ENCODE data around the gene UBA3. TPM values are rescaled to one million over a fixed set of nuclear protein-coding genes. Genes with fewer than 3 reads are reported as not detected.

UBA3 gene
- total RNA-seq, 2 donors from 2014 or later, result 36.1 to 69.4 TPM

- TF ChIP-seq CTCF (IDR thresholded peaks at IDR 0.05), result no peak
- Histone ChIP-seq H3K9me3 (no peaks in the 10 kb centered on the region), H3K4me1 (ENCODE audit: control insufficient read depth in 1 of 2, low read depth in 2 of 2) (no peaks in the 10 kb centered on the region), H3K4me3 (no peak overlapping the region), H3K27ac (no peak overlapping the region), H3K36me3 (peaks cover 51% of the 10 kb centered on the region), H3K27me3 (replicated peaks; ENCODE audit: insufficient read depth) (no peaks in the 10 kb centered on the region)
- DNase-seq (ENCODE audit: low spot score) (no peak), ATAC-seq (ENCODE audit: insufficient number of reproducible peaks, low FRiP score, low read depth) (no peak)
These were observed 48.0 kb downstream of the UBA3 start for GRCh38 chr3:69032142-69032541.

GRCh38 chr3:69031635-69032034 lies 48.5 kb downstream of the UBA3 start:
- Histone ChIP-seq H3K4me3 (no peak overlapping the region), H3K36me3 (peaks cover 50% of the 10 kb centered on the region), H3K27ac (no peak overlapping the region), H3K9me3 (no peaks in the 10 kb centered on the region), H3K27me3 (replicated peaks; ENCODE audit: insufficient read depth) (no peaks in the 10 kb centered on the region), H3K4me1 (ENCODE audit: control insufficient read depth in 1 of 2, low read depth in 2 of 2) (no peaks in the 10 kb centered on the region)
- TF ChIP-seq CTCF (IDR thresholded peaks at IDR 0.05), result no peak
- no peak for DNase-seq (ENCODE audit: low spot score)
- no peak for ATAC-seq (ENCODE audit: insufficient number of reproducible peaks, low FRiP score, low read depth)

GRCh38 chr3:69020857-69021256 lies 59.3 kb downstream of the UBA3 start:
- Histone ChIP-seq H3K27ac (no peak overlapping the region), H3K27me3 (replicated peaks; ENCODE audit: insufficient read depth) (no peaks in the 10 kb centered on the region), H3K9me3 (no peaks in the 10 kb centered on the region), H3K4me3 (no peak overlapping the region), H3K36me3 (peaks cover 10% of the 10 kb centered on the region), H3K4me1 (ENCODE audit: control insufficient read depth in 1 of 2, low read depth in 2 of 2) (peaks cover 0 to 7% of the 10 kb centered on the region in 2 donors)
- ATAC-seq (ENCODE audit: insufficient number of reproducible peaks, low FRiP score, low read depth) (no peak), DNase-seq (ENCODE audit: low spot score) (no peak)
- TF ChIP-seq CTCF (IDR thresholded peaks at IDR 0.05), result no peak

- no peak for TF ChIP-seq CTCF (IDR thresholded peaks at IDR 0.05)
- no peaks in the 10 kb centered on the region for H3K9me3 ChIP-seq
These were observed 59.7 kb downstream of the UBA3 start for GRCh38 chr3:69020424-69020823.

GRCh38 chr3:69016901-69017300 lies 63.3 kb downstream of the UBA3 start:
- H3K4me1 ChIP-seq (ENCODE audit: control insufficient read depth in 1 of 2, low read depth in 2 of 2), result peaks cover 13 to 25% of the 10 kb centered on the region in 2 donors
- no peak for TF ChIP-seq CTCF (IDR thresholded peaks at IDR 0.05)
- no peaks in the 10 kb centered on the region for H3K27me3 ChIP-seq (replicated peaks; ENCODE audit: insufficient read depth)
- DNase-seq (ENCODE audit: low spot score), result no peak
- H3K36me3 ChIP-seq, result no peaks in the 10 kb centered on the region
- no peak for ATAC-seq (ENCODE audit: insufficient number of reproducible peaks, low FRiP score, low read depth)
- no peaks in the 10 kb centered on the region for H3K9me3 ChIP-seq
- H3K27ac ChIP-seq, result no peak overlapping the region
- H3K4me3 ChIP-seq, result no peak overlapping the region

More at GRCh38 chr3:69020424-69020823, 59.7 kb downstream of the UBA3 start:
- H3K36me3 ChIP-seq, result peaks cover 5% of the 10 kb centered on the region
- no peak overlapping the region for H3K27ac ChIP-seq
- ATAC-seq (ENCODE audit: insufficient number of reproducible peaks, low FRiP score, low read depth) (no peak), DNase-seq (ENCODE audit: low spot score) (no peak)
- peaks cover 0 to 11% of the 10 kb centered on the region in 2 donors for H3K4me1 ChIP-seq (ENCODE audit: control insufficient read depth in 1 of 2, low read depth in 2 of 2)
- H3K27me3 ChIP-seq (replicated peaks; ENCODE audit: insufficient read depth), result no peaks in the 10 kb centered on the region
- H3K4me3 ChIP-seq, result no peak overlapping the region
